GM12873 (cell line): ENCODE measurements around the gene LDLRAP1.

Source experiments
- TF ChIP-seq, protein P1 (sequence below): IDR thresholded peaks from 2 replicates; pipeline ENCODE4 v1.5.1; 2012; ENCODE audit warnings: low read depth, mild to moderate bottlenecking, moderate library complexity, low read length, control low read depth; ENCODE audit not compliant: insufficient read depth; ENCODE audit errors: missing control alignments

The LDLRAP1 gene

GRCh38 chr1:25576459-25577133 lies 33.2 kb downstream of the LDLRAP1 start:
- TF ChIP-seq, protein P1, sequence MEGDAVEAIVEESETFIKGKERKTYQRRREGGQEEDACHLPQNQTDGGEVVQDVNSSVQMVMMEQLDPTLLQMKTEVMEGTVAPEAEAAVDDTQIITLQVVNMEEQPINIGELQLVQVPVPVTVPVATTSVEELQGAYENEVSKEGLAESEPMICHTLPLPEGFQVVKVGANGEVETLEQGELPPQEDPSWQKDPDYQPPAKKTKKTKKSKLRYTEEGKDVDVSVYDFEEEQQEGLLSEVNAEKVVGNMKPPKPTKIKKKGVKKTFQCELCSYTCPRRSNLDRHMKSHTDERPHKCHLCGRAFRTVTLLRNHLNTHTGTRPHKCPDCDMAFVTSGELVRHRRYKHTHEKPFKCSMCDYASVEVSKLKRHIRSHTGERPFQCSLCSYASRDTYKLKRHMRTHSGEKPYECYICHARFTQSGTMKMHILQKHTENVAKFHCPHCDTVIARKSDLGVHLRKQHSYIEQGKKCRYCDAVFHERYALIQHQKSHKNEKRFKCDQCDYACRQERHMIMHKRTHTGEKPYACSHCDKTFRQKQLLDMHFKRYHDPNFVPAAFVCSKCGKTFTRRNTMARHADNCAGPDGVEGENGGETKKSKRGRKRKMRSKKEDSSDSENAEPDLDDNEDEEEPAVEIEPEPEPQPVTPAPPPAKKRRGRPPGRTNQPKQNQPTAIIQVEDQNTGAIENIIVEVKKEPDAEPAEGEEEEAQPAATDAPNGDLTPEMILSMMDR = no peak

DNA sequence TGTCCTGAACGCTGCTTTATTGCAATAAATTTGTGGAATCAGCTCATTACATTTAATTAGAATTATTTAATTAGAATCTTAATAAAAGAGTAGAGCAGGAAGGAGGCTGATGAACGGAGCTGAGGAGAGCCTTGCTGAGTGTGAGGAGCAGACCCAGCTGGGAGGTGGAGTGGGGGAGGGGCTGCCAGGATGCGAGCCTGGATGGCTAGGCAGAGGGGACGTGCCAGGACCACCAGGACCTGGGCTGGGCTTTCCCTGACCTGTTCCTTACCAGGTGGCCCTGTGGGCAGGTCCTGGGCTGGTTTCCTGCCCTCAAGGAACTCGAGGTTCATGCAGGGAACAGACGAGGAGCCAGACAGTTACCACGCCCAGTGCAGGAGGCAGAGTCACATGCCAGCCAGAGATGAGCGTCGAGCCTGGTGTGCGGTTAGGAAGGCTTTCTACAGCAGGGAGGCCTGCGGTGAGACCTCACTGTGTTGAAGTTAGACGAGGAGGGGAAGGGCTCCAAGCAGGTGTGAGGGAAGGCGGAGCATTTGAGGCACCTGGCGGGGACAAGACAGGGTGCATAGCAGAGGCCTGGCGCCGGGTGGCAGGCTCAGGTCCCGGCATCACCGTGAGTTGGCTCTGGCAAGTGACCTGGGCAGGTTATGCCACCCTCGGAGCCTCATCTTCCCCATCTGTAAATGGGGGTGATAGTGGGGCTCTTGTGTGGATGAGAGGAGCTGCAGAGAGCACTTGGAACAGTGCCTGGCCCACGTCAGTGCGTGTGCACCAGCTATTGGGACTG lies 33.9 kb downstream of the LDLRAP1 start:
- TF ChIP-seq, protein P1 = no peak

DNA sequence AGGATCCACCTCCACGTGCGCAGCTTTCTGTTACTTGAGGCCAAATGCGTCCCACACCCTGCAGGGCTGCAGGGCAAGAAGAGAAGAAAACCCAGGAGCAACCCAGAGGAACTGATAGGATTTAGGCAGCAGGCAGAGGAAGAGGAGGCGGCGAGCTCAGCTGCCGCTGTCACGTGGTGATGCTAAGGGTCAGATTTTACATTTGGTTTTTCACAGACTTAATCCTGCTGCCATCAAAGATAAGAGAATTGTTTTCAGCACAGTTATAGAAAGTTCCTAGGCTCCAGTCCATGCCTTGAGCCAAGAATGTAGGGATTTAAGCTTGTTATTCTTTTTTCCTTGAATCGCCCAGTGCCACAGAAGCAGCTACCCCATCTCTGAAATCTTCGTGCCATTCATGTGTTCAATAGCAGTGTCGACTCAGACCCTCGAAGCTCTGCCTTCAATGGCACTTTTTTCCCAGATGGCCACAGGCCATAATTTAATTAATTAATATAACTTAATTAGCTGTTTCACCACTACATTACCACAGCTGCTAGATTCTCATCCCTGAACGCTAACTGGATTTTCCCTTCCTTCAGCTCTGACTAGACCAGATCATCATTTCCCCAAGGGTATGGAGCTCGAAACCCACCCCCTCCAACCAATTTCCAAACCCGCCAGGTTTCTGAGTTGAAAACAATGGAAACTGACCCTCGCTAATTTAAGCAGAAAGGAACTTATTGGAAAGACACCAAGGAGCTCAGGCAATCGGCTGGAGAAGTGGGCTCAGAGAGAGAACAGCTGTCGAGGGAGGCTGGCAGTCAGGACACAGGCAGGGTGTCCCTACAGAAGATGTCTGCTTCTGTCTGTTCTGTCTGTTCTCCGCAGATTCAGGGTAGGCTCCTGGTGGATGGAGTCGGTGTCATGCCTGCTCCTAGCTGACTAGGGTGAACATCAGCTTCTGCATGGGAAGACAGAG lies 36.2 kb downstream of the LDLRAP1 start:
- TF ChIP-seq, protein P1 = no peak

- TF ChIP-seq, protein P1 = no peak
Measured at GRCh38 chr1:25580927-25581326, 37.5 kb downstream of the LDLRAP1 start.

GRCh38 chr1:25581764-25582163 lies 38.4 kb downstream of the LDLRAP1 start:
- TF ChIP-seq, protein P1 = no peak

- TF ChIP-seq, protein P1 = no peak
Measured at GRCh38 chr1:25583519-25584370, 40.3 kb downstream of the LDLRAP1 start.
